Uterus (tissue), 2 donors: ENCODE results near the gene TMCO2.

Source experiments
- CTCF ChIP-seq, 4 experiments: fragments of 200-600 bp in 2 of 4; fragments of 450-650 bp in 2 of 4; sonication (generic) in 2 of 4; IDR thresholded peaks; one replicate each; pipeline ENCODE4 v1.5.1; 2016 to 2019; ENCODE audit warnings: antibody characterized with exemption in 4 of 4, mild to moderate bottlenecking in 2 of 4, moderate library complexity in 1 of 4
- POLR2A ChIP-seq, 2 donors: fragments of 450-650 bp; IDR thresholded peaks; one replicate each; pipeline ENCODE4 v1.6.1; 2016; ENCODE audit warnings: antibody characterized with exemption in 2 of 2, mild to moderate bottlenecking in 1 of 2, moderate library complexity in 1 of 2

GRCh38 chr1:40255231-40255630, 7.5 kb downstream of the TMCO2 start:
- TF ChIP-seq CTCF (IDR thresholded peaks at IDR 0.05): no peak
- TF ChIP-seq POLR2A (IDR thresholded peaks at IDR 0.05): no peak
